OCI-LY7 (cell line): Measurements from ENCODE around the gene ERMP1. TPM values are rescaled to one million over a fixed set of nuclear protein-coding genes. Genes with fewer than 3 reads are reported as not detected.

Experiments used
- BruUV-seq: library from RNA; stranded (reverse); fragments of 400-500 nt; replicated peaks from 2 replicates; lab custom pipeline; 2021; lab: Mats Ljungman, UMichigan
- CTCF ChIA-PET: fragments of 300-600 bp; sonication (Branson Sonifier 250); formaldehyde crosslinking; loops from one replicate; lab custom pipeline; 2022; ENCODE audit warnings: antibody characterized with exemption; ENCODE audit not compliant: unreplicated experiment; lab: Charles Lee
- POLR2A ChIA-PET: fragments of 300-600 bp; sonication (Branson Sonifier 250); formaldehyde crosslinking; loops from one replicate; lab custom pipeline; 2022; ENCODE audit warnings: antibody characterized with exemption; lab: Charles Lee
- DNase-seq: peaks from one replicate; pipeline ENCODE4 v3.0.0-alpha.2; 2015; ENCODE audit warnings: low spot score
- H2AFZ ChIP-seq: fragments of 200-600 bp; sonication (generic), shearing (Covaris generic); 2 replicates; pipeline ENCODE4 v1.6.1; 2014; ENCODE audit warnings: mild to moderate bottlenecking, antibody characterized with exemption, low read length, moderate library complexity
- H3K27ac ChIP-seq: fragments of 200-600 bp; sonication (generic); 2 replicates; pipeline ENCODE4 v1.5.1; 2014; ENCODE audit warnings: mixed run types, low read depth, mild to moderate bottlenecking, moderate library complexity, low read length, inconsistent platforms; ENCODE audit not compliant: poor library complexity, severe bottlenecking
- H3K36me3 ChIP-seq: fragments of 200-600 bp; sonication (generic); 2 replicates; pipeline ENCODE4 v1.6.1; 2014; ENCODE audit warnings: mild to moderate bottlenecking, antibody characterized with exemption, low read length, moderate library complexity, mixed read lengths; ENCODE audit not compliant: insufficient read depth
- H3K4me1 ChIP-seq: fragments of 200-600 bp; sonication (generic); 2 replicates; pipeline ENCODE4 v1.5.1; 2014; ENCODE audit warnings: mild to moderate bottlenecking, low read length; ENCODE audit not compliant: insufficient read depth, poor library complexity, severe bottlenecking
- H3K4me2 ChIP-seq: fragments of 200-600 bp; sonication (generic); 2 replicates; pipeline ENCODE4 v1.6.1; 2014; ENCODE audit warnings: mild to moderate bottlenecking, low read length
- H3K4me3 ChIP-seq: fragments of 200-600 bp; sonication (generic); 2 replicates; pipeline ENCODE4 v1.5.1; 2014; ENCODE audit warnings: mild to moderate bottlenecking, low read depth, low read length; ENCODE audit not compliant: poor library complexity, severe bottlenecking
- H3K79me2 ChIP-seq: fragments of 200-600 bp; sonication (generic); 2 replicates; pipeline ENCODE4 v1.6.1; 2016; ENCODE audit warnings: low read depth, mild to moderate bottlenecking, low read length, moderate library complexity, mixed read lengths; ENCODE audit not compliant: insufficient read depth
- H3K9me2 ChIP-seq: fragments of 200-600 bp; sonication (generic); 2 replicates; pipeline ENCODE4 v1.6.1; 2016; ENCODE audit warnings: mild to moderate bottlenecking, low read length, mixed read lengths; ENCODE audit not compliant: insufficient read depth
- H3K9me3 ChIP-seq: fragments of 200-600 bp; sonication (generic); 2 replicates; pipeline ENCODE4 v1.6.1; 2014; ENCODE audit warnings: mild to moderate bottlenecking, mixed run types, low read length, mixed read lengths
- H4K20me1 ChIP-seq: fragments of 200-600 bp; sonication (generic); 2 replicates; pipeline ENCODE4 v1.6.1; 2014; ENCODE audit warnings: mild to moderate bottlenecking, antibody characterized with exemption, low read length, moderate library complexity, mixed read lengths; ENCODE audit not compliant: insufficient read depth
- CTCF ChIP-seq: fragments of 200-600 bp; sonication (generic); conservative IDR thresholded peaks from 2 replicates; pipeline ENCODE4 v1.5.1; 2014; ENCODE audit warnings: mild to moderate bottlenecking, antibody characterized with exemption, low read length, moderate library complexity, mixed read lengths
- EZH2phosphoT487 ChIP-seq: fragments of 200-600 bp; sonication (generic); IDR thresholded peaks from 2 replicates; pipeline ENCODE4 v1.6.1; 2018; ENCODE audit warnings: low read depth, borderline replicate concordance, mild to moderate bottlenecking, mixed run types, antibody characterized with exemption, low read length, moderate library complexity, mixed read lengths
- intact Hi-C: fragments of 100-400 bp; cut with micrococcal nuclease; formaldehyde crosslinking; loops from one replicate; pipeline ENCODE4 v1.10.0; 2022; ENCODE audit not compliant: unreplicated experiment
- total RNA-seq, 2 experiments: library from RNA; depleted of rRNA in 1 of 2; stranded (reverse); fragments of >200 nt in 1 of 2; shearing (Covaris generic) in 1 of 2; gene quantifications; 2 replicates each; pipeline ENCODE4 v1.2.3, GENCODE V29; 2014 to 2022

The ERMP1 gene
- total RNA-seq, 2 experiments from 2014 or later: 7.9 to 14.6 TPM

GRCh38 chr9:5835808-5836207 is 2.9 kb upstream of the ERMP1 start:
- no TSS peak for BruUV-seq
- POLR2A ChIA-PET: interaction anchor here (0.6 to 1.5 kb wide), 4 partner anchors 10 to 945 kb away, joined by 3 to 8 read pairs (median 4); no protein-coding TSS in a partner anchor
- Histone ChIP-seq H3K4me1 (peaks cover 29% of the 10 kb centered on the region), H3K9me3 (no peaks in the 10 kb centered on the region), H3K79me2 (peaks cover 15% of the 10 kb centered on the region; the same call in 1 of the 2 replicates), H3K9me2 (no peaks in the 10 kb centered on the region), H3K27ac (no peak overlapping the region), H3K4me2 (no peak overlapping the region), H2AFZ (no peak overlapping the region), H3K36me3 (no peaks in the 10 kb centered on the region), H3K4me3 (no peak overlapping the region), H4K20me1 (no peaks in the 10 kb centered on the region)
- DNase-seq: no peak
- intact Hi-C loops: loop anchor here (10.0 kb wide), 2 partner anchors 241 to 851 kb away; partner anchors contain the start of gene JAK2
- TF ChIP-seq EZH2phosphoT487: no peak
- no peak for TF ChIP-seq CTCF
- CTCF ChIA-PET: no interaction called here

- H2AFZ ChIP-seq: peak overlapping the region; percentile 95
- no peak overlapping the region for H3K4me2 ChIP-seq
- intact Hi-C loops: loop anchor here (10.0 kb wide), 2 partner anchors 239 to 849 kb away; partner anchors contain the start of gene JAK2
- H3K36me3 ChIP-seq: peaks cover 15% of the 10 kb centered on the region
- CTCF ChIA-PET: no interaction called here
- H4K20me1 ChIP-seq: no peaks in the 10 kb centered on the region
- TF ChIP-seq CTCF: no peak
- TF ChIP-seq EZH2phosphoT487: no peak
- no peak overlapping the region for H3K4me3 ChIP-seq
- BruUV-seq: no TSS peak
- no peak overlapping the region for H3K27ac ChIP-seq
- peaks cover 33% of the 10 kb centered on the region for H3K4me1 ChIP-seq
- peak; percentile 21 for DNase-seq
- no peaks in the 10 kb centered on the region for H3K9me2 ChIP-seq
- peaks cover 16% of the 10 kb centered on the region; the same call in 1 of the 2 replicates for H3K79me2 ChIP-seq
- POLR2A ChIA-PET: interaction anchor here (0.6 to 1.8 kb wide), 5 partner anchors 8 to 462 kb away, joined by 3 to 8 read pairs (median 4); no protein-coding TSS in a partner anchor
- H3K9me3 ChIP-seq: no peaks in the 10 kb centered on the region
Observed at GRCh38 chr9:5834214-5834613, 1.3 kb upstream of the ERMP1 start.

- H3K9me2 ChIP-seq: no peaks in the 10 kb centered on the region
- peak overlapping the region; percentile 89 for H3K4me3 ChIP-seq
- intact Hi-C loops: loop anchor here (1.0 to 10.0 kb wide), 5 partner anchors 175 to 847 kb away; partner anchors contain the start of genes JAK2 and RIC1
- DNase-seq: peak; percentile 62
- H3K79me2 ChIP-seq: peaks cover 16% of the 10 kb centered on the region; the same call in 1 of the 2 replicates
- H3K4me1 ChIP-seq: peaks cover 43% of the 10 kb centered on the region
- no peaks in the 10 kb centered on the region for H4K20me1 ChIP-seq
- H3K27ac ChIP-seq: peak overlapping the region; percentile 70
- no TSS peak for BruUV-seq
- peaks cover 35% of the 10 kb centered on the region for H3K36me3 ChIP-seq
- peak overlapping the region; percentile 77 for H3K4me2 ChIP-seq
- peak overlapping the region; percentile 95 for H2AFZ ChIP-seq
- no peak for TF ChIP-seq EZH2phosphoT487
- ChIA-PET CTCF (interaction anchor here (1.0 kb wide), 1 partner anchor 212 kb away, joined by 3 read pairs; no protein-coding TSS in a partner anchor), POLR2A (interaction anchor here (0.6 to 1.2 kb wide), 9 partner anchors 10 to 844 kb away, joined by 3 to 6 read pairs (median 3); no protein-coding TSS in a partner anchor)
- no peaks in the 10 kb centered on the region for H3K9me3 ChIP-seq
Observed at GRCh38 chr9:5832071-5832537, 813 bp downstream of the ERMP1 start.
